ENCODE results near the gene NOS1.

The NOS1 gene

DNA sequence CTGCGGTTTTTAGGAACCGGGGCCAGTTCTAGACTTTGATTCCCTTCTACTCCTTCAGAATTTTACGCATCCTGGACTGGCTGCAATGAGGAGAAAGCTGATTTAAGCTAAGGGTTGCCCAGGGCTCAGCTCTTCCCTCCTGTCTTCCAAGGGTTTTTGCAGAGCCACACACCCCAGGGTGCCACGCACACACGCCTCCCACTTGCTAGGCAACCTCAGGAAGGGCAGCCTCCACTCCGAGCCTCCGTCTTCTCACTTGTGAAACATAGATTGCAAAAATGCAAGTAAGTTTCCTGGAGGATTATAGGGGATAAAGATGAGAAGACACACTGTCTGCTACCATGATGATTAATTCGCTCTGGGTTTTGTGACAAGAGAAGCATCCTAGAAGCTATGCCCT, 31.7 kb downstream of the NOS1 start:
- DNase-seq (ENCODE audit: low read depth), result no peak
- no peak overlapping the region for H3K4me3 ChIP-seq (ENCODE audit: low read length)
- TF ChIP-seq, protein P1, sequence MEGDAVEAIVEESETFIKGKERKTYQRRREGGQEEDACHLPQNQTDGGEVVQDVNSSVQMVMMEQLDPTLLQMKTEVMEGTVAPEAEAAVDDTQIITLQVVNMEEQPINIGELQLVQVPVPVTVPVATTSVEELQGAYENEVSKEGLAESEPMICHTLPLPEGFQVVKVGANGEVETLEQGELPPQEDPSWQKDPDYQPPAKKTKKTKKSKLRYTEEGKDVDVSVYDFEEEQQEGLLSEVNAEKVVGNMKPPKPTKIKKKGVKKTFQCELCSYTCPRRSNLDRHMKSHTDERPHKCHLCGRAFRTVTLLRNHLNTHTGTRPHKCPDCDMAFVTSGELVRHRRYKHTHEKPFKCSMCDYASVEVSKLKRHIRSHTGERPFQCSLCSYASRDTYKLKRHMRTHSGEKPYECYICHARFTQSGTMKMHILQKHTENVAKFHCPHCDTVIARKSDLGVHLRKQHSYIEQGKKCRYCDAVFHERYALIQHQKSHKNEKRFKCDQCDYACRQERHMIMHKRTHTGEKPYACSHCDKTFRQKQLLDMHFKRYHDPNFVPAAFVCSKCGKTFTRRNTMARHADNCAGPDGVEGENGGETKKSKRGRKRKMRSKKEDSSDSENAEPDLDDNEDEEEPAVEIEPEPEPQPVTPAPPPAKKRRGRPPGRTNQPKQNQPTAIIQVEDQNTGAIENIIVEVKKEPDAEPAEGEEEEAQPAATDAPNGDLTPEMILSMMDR (IDR thresholded peaks at IDR 0.05; ENCODE audit: insufficient read depth, low read depth, low read length, missing control alignments), result no peak

DNA sequence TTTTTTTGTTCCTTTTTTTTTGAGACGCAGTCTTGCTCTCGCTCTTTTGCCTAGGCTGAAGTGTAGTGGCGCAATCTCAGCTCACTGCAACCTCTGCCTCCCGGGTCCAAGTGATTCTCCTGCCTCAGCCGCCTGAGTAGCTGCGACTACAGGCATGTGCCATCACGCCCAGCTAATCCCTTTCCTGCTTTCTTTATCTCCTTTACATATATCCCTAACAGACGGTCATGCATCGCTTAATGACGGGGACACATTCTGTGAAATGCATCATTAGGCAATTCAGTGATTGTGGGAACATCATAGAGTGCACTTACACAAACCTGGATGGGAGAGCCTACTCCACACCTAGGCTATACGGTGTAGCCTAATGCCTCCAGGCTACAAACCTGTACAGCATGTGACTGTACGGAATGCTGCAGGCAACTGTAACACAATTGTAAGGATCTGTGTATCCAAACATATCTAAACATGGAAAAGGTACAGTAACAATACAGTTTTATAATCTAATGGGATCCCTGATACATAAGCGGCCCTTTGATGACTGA, 32.8 kb downstream of the NOS1 start:
- TF ChIP-seq, protein P1 (IDR thresholded peaks at IDR 0.05; ENCODE audit: insufficient read depth, low read depth, low read length, missing control alignments), result no peak
- no peak overlapping the region for H3K4me3 ChIP-seq (ENCODE audit: low read length)
- peak; percentile 44 for DNase-seq (ENCODE audit: low read depth)

DNA sequence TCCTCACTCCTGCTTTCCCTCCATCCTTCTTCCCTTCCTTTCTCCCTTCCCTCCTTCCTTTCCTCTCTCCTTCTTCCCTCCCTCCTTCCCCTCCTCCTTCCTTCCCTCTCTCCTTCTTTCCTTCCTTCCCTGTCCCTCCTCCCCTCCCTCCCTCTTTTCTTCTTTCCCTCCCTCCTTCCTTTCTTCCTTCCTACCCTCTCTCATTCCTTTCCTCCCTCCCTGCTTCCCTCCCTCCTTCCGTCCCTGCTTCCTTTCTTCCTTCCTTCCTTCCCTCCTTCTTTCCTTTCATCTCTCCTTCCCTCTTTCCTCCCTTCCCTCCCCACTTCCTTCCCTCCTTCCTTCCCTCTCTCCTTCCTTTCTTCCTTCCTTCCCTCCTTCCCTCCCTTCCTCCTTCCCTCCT, 39.0 kb downstream of the NOS1 start:
- TF ChIP-seq, protein P1 (IDR thresholded peaks at IDR 0.05; ENCODE audit: insufficient read depth, low read depth, low read length, missing control alignments), result no peak

DNA sequence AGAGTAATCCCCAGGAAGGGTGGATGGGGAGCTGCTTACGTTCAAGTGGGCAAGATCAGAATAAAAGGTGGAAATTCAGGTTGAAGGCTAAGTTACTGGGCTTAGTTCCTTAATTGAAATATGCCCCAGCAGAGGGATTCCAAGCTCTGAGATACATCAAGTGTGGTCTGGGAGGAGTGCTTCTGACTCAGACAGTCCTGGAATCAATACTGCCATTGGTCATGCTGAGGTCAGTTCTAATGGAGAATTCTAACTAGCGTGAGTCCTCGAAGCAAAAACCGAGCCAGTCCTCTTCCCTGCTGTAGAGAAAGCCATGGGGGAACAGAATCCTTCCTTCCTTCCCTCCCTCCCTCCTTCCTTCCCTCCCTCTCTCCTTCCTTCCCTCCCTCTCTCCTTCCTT, 39.9 kb downstream of the NOS1 start:
- TF ChIP-seq, protein P1 (IDR thresholded peaks at IDR 0.05; ENCODE audit: insufficient read depth, low read depth, low read length, missing control alignments), result no peak
- no peak for DNase-seq (ENCODE audit: low read depth)
- no peak overlapping the region for H3K4me3 ChIP-seq (ENCODE audit: low read length)

More for the DNA sequence above, 39.0 kb downstream of the NOS1 start:
- no peak overlapping the region for H3K4me3 ChIP-seq (ENCODE audit: low read length)
- no peak for DNase-seq (ENCODE audit: low read depth)

DNA sequence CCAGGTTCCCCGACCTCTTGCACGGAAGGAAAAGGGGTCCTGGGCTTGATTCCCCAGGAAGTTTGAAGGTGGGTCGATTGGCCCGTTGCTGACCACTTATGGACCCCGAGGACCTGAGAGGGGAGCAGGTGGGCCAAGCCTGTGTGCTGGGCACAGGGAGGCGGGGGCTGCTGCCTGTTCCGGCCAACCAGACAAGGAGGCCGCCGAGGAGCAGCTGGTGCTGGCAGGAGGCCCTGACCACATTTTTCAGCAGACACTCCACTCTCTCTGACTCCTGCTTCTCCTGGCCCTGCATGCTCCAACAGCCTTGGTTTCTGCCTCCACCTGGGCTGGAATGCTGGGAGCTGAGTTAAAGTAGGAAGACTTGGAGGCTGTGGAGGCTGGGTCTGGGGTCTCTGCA, 42.8 kb downstream of the NOS1 start:
- TF ChIP-seq, protein P1 (IDR thresholded peaks at IDR 0.05; ENCODE audit: insufficient read depth, low read depth, low read length, missing control alignments), result no peak
- no peak for DNase-seq (ENCODE audit: low read depth)
- no peak overlapping the region for H3K4me3 ChIP-seq (ENCODE audit: low read length)

DNA sequence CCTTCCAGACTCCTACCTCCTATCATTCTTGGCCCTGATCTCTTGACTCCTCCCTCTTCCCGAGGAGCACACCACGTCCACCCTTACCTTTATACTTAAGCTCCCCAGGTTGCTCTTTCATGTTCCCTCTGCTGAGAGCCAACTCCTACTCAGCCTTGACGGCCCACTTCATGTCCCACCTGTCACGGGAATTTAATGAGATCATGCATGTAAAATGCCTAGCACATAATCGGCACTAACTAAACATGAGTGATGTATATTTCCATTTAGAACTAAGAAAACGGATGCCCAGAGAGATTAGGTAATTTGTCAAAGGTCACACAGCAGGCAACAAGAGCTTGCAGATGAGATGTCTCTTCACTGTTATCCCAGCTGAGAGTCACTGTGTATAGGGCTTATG, 45.1 kb downstream of the NOS1 start:
- no peak for DNase-seq (ENCODE audit: low read depth)
- H3K4me3 ChIP-seq (ENCODE audit: low read length), result no peak overlapping the region
- TF ChIP-seq, protein P1 (IDR thresholded peaks at IDR 0.05; ENCODE audit: insufficient read depth, low read depth, low read length, missing control alignments), result no peak

DNA sequence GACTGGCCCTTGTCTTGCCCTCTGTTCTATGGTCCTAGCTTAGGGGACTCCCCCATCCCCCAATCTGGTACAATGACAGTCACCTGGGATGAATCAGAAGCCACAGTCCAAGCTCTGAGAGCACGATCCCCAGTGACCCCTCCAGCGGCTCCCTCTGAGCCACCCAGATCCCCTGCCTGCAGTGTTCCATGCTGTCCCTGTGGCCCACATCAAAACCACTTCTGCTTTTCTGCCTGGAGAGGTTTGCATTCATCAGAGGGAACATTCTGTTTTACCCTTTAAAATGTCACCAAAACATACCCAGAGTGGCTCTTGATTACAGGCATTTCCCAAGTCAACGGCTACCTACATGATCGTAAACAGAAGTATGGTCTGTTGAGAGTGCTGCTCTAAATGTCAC, 47.5 kb downstream of the NOS1 start:
- no peak for DNase-seq (ENCODE audit: low read depth)
- H3K4me3 ChIP-seq (ENCODE audit: low read length), result no peak overlapping the region
- TF ChIP-seq, protein P1 (IDR thresholded peaks at IDR 0.05; ENCODE audit: insufficient read depth, low read depth, low read length, missing control alignments), result no peak

All from epithelial cell of esophagus (primary cell).